Measurements from ENCODE around the gene LY6G6D. TPM values are rescaled to one million over a fixed set of nuclear protein-coding genes. Genes with fewer than 3 reads are reported as not detected.

LY6G6D gene
- total RNA-seq, 1 experiment from 2014 or later = not detected

- no peak for DNase-seq (ENCODE audit: low read depth)
These were observed 49.0 kb downstream of the LY6G6D start for GRCh38 chr6:31764198-31764597.

DNA sequence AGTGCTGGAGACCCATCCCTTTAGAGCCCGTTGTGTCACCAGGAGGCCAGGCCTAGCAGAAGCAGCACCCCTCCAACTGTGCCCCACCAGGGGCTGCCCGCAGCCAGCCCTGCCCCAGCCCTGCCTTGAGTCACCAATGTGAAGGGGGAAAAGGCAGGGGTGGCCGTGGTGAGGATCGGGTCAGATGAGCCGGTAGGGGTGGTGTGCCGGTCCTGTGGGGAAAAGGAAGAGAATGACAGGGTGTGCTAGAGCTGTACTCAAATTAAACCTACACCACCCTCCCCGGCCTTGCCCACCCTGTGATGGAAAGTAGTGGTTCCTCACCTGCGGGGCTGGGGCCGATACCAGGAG is 50.4 kb downstream of the LY6G6D start:
- DNase-seq (ENCODE audit: low read depth) = no peak

- no peak for DNase-seq (ENCODE audit: low read depth)
These were observed 51.0 kb downstream of the LY6G6D start for GRCh38 chr6:31765910-31766794.

GRCh38 chr6:31767096-31767645 is 52.0 kb downstream of the LY6G6D start:
- no peak for DNase-seq (ENCODE audit: low read depth)

Other genes with a start within 250 kb of the LY6G6D start
- gene MICB, start 217.2 kb upstream of the LY6G6D start, total RNA-seq (2014; rRNA removed; shearing (Covaris generic)) = 47.6 and 59.9 TPM in 2 replicates
- gene MCCD1, start 186.4 kb upstream of the LY6G6D start, total RNA-seq (2014; rRNA removed; shearing (Covaris generic)) = not detected in 2 replicates
- 351 and 506 TPM in 2 replicates for gene DDX39B, start 173.3 kb upstream of the LY6G6D start, total RNA-seq (2014; rRNA removed; shearing (Covaris generic))
- 0.20 TPM in 1 of 2 replicates, not detected in the other for gene ATP6V1G2, start 168.7 kb upstream of the LY6G6D start, total RNA-seq (2014; rRNA removed; shearing (Covaris generic))
- 12.8 and 25.7 TPM in 2 replicates for gene NFKBIL1, start 167.7 kb upstream of the LY6G6D start, total RNA-seq (2014; rRNA removed; shearing (Covaris generic))
- not detected in 2 replicates for gene LTA, start 143.1 kb upstream of the LY6G6D start, total RNA-seq (2014; rRNA removed; shearing (Covaris generic))
- 0.47 and 0.62 TPM in 2 replicates for gene TNF, start 139.8 kb upstream of the LY6G6D start, total RNA-seq (2014; rRNA removed; shearing (Covaris generic))
- 2.1 and 4.6 TPM in 2 replicates for gene LTB, start 132.9 kb upstream of the LY6G6D start, total RNA-seq (2014; rRNA removed; shearing (Covaris generic))
- gene LST1, start 129.1 kb upstream of the LY6G6D start, total RNA-seq (2014; rRNA removed; shearing (Covaris generic)) = not detected in 2 replicates
- not detected in 2 replicates for gene NCR3, start 122.3 kb upstream of the LY6G6D start, total RNA-seq (2014; rRNA removed; shearing (Covaris generic))
- not detected in 2 replicates for gene AIF1, start 100.1 kb upstream of the LY6G6D start, total RNA-seq (2014; rRNA removed; shearing (Covaris generic))
- gene PRRC2A, start 94.6 kb upstream of the LY6G6D start, total RNA-seq (2014; rRNA removed; shearing (Covaris generic)) = 71.4 and 121 TPM in 2 replicates
- gene BAG6, start 62.7 kb upstream of the LY6G6D start, total RNA-seq (2014; rRNA removed; shearing (Covaris generic)) = 194 and 317 TPM in 2 replicates
- gene APOM, start 59.5 kb upstream of the LY6G6D start, total RNA-seq (2014; rRNA removed; shearing (Covaris generic)) = 3.7 and 6.9 TPM in 2 replicates
- gene C6orf47, start 54.6 kb upstream of the LY6G6D start, total RNA-seq (2014; rRNA removed; shearing (Covaris generic)) = 29.9 and 37.5 TPM in 2 replicates
- 17.7 and 31.6 TPM in 2 replicates for gene GPANK1, start 50.4 kb upstream of the LY6G6D start, total RNA-seq (2014; rRNA removed; shearing (Covaris generic))
- gene CSNK2B, start 49.3 kb upstream of the LY6G6D start, total RNA-seq (2014; rRNA removed; shearing (Covaris generic)) = 645 and 1,183 TPM in 2 replicates
- gene LY6G5B, start 45.4 kb upstream of the LY6G6D start, total RNA-seq (2014; rRNA removed; shearing (Covaris generic)) = 0.10 and 1.1 TPM in 2 replicates
- gene LY6G5C, start 34.3 kb upstream of the LY6G6D start, total RNA-seq (2014; rRNA removed; shearing (Covaris generic)) = 2.0 and 2.5 TPM in 2 replicates
- gene ABHD16A, start 12.0 kb upstream of the LY6G6D start, total RNA-seq (2014; rRNA removed; shearing (Covaris generic)) = 37.0 and 51.9 TPM in 2 replicates
- not detected in 2 replicates for gene LY6G6F, start 8.5 kb upstream of the LY6G6D start, total RNA-seq (2014; rRNA removed; shearing (Covaris generic))
- gene LY6G6C, start 6.4 kb downstream of the LY6G6D start, total RNA-seq (2014; rRNA removed; shearing (Covaris generic)) = not detected in 2 replicates
- gene MPIG6B, start 8.0 kb downstream of the LY6G6D start, total RNA-seq (2014; rRNA removed; shearing (Covaris generic)) = not detected in 2 replicates
- 75.1 and 90.7 TPM in 2 replicates for gene DDAH2, start 14.0 kb downstream of the LY6G6D start, total RNA-seq (2014; rRNA removed; shearing (Covaris generic))
- 1,686 and 1,715 TPM in 2 replicates for gene CLIC1, start 21.2 kb downstream of the LY6G6D start, total RNA-seq (2014; rRNA removed; shearing (Covaris generic))
- gene MSH5, start 24.7 kb downstream of the LY6G6D start, total RNA-seq (2014; rRNA removed; shearing (Covaris generic)) = 12.8 and 19.4 TPM in 2 replicates
- gene SAPCD1, start 47.3 kb downstream of the LY6G6D start, total RNA-seq (2014; rRNA removed; shearing (Covaris generic)) = 1.7 TPM in 1 of 2 replicates, not detected in the other
- 0.94 and 1.8 TPM in 2 replicates for gene VWA7, start 62.0 kb downstream of the LY6G6D start, total RNA-seq (2014; rRNA removed; shearing (Covaris generic))
- gene VARS1, start 80.4 kb downstream of the LY6G6D start, total RNA-seq (2014; rRNA removed; shearing (Covaris generic)) = 33.1 and 51.2 TPM in 2 replicates
- 162 and 306 TPM in 2 replicates for gene LSM2, start 91.6 kb downstream of the LY6G6D start, total RNA-seq (2014; rRNA removed; shearing (Covaris generic))
- 0.30 and 2.5 TPM in 2 replicates for gene HSPA1L, start 99.9 kb downstream of the LY6G6D start, total RNA-seq (2014; rRNA removed; shearing (Covaris generic))
- 163 and 238 TPM in 2 replicates for gene HSPA1A, start 100.2 kb downstream of the LY6G6D start, total RNA-seq (2014; rRNA removed; shearing (Covaris generic))
- 185 and 359 TPM in 2 replicates for gene HSPA1B, start 112.4 kb downstream of the LY6G6D start, total RNA-seq (2014; rRNA removed; shearing (Covaris generic))
- 210 and 218 TPM in 2 replicates for gene NEU1, start 147.5 kb downstream of the LY6G6D start, total RNA-seq (2014; rRNA removed; shearing (Covaris generic))
- gene SLC44A4, start 163.6 kb downstream of the LY6G6D start, total RNA-seq (2014; rRNA removed; shearing (Covaris generic)) = 0.20 TPM in 1 of 2 replicates, not detected in the other
- 51.0 and 73.4 TPM in 2 replicates for gene EHMT2, start 182.3 kb downstream of the LY6G6D start, total RNA-seq (2014; rRNA removed; shearing (Covaris generic))
- gene ZBTB12, start 186.7 kb downstream of the LY6G6D start, total RNA-seq (2014; rRNA removed; shearing (Covaris generic)) = 0.76 and 2.3 TPM in 2 replicates
- 2.9 and 3.3 TPM in 2 replicates for gene C2, start 212.4 kb downstream of the LY6G6D start, total RNA-seq (2014; rRNA removed; shearing (Covaris generic))
- gene CFB, start 230.7 kb downstream of the LY6G6D start, total RNA-seq (2014; rRNA removed; shearing (Covaris generic)) = 7.8 and 8.4 TPM in 2 replicates
- gene NELFE, start 243.6 kb downstream of the LY6G6D start, total RNA-seq (2014; rRNA removed; shearing (Covaris generic)) = 201 and 228 TPM in 2 replicates
- 60.4 and 72.3 TPM in 2 replicates for gene SKIC2, start 243.8 kb downstream of the LY6G6D start, total RNA-seq (2014; rRNA removed; shearing (Covaris generic))

Measured in M059J (cell line).